Measurements from ENCODE around the gene SPACDR.

The SPACDR gene

GRCh38 chr7:100427762-100428198 lies 36.3 kb downstream of the SPACDR start:
- H3K4me3 ChIP-seq (ENCODE audit: low read depth, low read length): peak overlapping the region; percentile 80
- no peak for TF ChIP-seq CTCF (IDR thresholded peaks at IDR 0.05; ENCODE audit: insufficient read depth, low read length, missing control alignments)
- ChIA-PET POLR2A (interaction anchor here (0.7 to 2.9 kb wide), 6 partner anchors 12 to 462 kb away, joined by 3 to 19 read pairs (median 4); partner anchors contain the start of genes AGFG2 and UFSP1), CTCF (interaction anchor here (1.1 to 2.8 kb wide), 2 partner anchors 20 to 23 kb away, joined by 3 to 9 read pairs; no protein-coding TSS in a partner anchor)
- DNase-seq (ENCODE audit: low read depth, low spot score): no peak

DNA sequence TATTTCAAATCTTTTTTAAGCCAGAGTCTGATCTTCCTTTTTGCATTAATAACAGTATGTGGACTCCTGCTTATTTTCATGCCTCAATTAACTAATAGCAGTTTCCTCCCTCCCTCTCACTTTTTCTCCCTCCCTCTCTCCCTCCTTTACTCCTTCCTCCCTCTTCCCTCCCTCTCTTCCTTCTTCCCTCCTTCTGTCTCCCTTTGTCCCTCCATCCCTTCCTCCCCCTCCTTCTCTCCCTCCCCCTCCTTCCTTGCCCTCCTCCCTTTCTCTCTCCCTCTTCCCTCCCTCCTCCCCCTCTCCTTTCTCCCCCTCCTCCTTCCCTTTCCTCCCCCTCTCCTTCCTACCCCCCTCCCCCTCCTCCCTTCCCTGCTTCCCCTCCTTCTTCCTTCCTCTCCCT lies 37.5 kb downstream of the SPACDR start:
- no peak for DNase-seq (ENCODE audit: low read depth, low spot score)
- ChIA-PET POLR2A (no interaction called here), CTCF (no interaction called here)
- H3K4me3 ChIP-seq (ENCODE audit: low read depth, low read length): no peak overlapping the region
- no peak for TF ChIP-seq CTCF (IDR thresholded peaks at IDR 0.05; ENCODE audit: insufficient read depth, low read length, missing control alignments)

GRCh38 chr7:100425347-100425746 lies 38.7 kb downstream of the SPACDR start:
- no peak for TF ChIP-seq CTCF (IDR thresholded peaks at IDR 0.05; ENCODE audit: insufficient read depth, low read length, missing control alignments)
- CTCF ChIA-PET: interaction anchor here (1.8 kb wide), 1 partner anchor 18 kb away, joined by 10 read pairs; no protein-coding TSS in a partner anchor
- DNase-seq (ENCODE audit: low read depth, low spot score): no peak
- POLR2A ChIA-PET: no interaction called here
- no peak overlapping the region for H3K4me3 ChIP-seq (ENCODE audit: low read depth, low read length)

DNA sequence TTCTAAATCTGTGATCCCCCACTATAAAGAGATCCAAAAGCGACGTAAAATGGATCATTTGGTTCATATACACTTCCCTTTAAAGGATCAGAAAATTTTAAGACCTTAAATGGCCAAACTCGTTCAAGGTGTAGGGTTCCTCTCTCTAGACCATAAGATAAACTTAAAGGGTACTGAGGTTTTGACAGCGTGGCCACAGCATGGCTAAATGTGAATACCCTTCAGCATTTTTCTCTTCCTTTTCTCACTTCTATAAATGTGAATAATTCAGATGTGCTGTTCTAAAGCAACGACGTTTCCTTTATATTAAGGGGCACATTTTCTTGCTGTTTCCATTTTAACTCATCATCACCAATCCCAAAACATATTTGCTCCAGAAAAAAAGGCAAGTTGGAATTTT lies 40.7 kb downstream of the SPACDR start:
- TF ChIP-seq CTCF (IDR thresholded peaks at IDR 0.05; ENCODE audit: insufficient read depth, low read length, missing control alignments): no peak
- no peak overlapping the region for H3K4me3 ChIP-seq (ENCODE audit: low read depth, low read length)
- CTCF ChIA-PET: interaction anchor here (1.7 kb wide), 1 partner anchor 16 kb away, joined by 12 read pairs; no protein-coding TSS in a partner anchor
- DNase-seq (ENCODE audit: low read depth, low spot score): no peak
- POLR2A ChIA-PET: no interaction called here

DNA sequence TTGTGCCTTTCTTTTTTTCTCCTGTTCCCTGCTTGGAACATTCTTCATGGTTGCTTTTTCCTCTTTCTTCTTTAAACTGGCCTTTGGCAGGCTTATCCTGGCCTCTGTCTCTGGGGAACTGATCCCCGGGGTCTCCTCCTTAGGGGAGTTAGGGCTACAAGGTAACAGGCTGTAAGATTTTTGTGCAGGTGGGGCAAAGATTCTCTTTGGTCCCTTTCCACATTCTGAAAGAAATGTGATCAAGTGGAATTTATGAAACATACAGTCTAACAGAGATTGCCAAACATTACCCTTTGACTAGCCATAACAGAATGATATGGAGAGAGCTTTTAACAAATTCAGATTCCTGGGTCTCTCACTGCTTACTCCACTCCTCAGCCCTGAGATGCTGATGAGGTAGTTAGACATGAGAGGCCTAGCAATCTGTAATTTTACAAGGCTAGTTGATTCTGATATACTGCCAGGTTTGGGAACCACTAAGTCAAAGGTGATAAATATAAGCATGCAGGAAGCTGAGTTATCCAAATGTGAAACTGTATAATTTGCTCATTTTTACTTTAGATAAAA lies 44.3 kb downstream of the SPACDR start:
- ChIA-PET POLR2A (no interaction called here), CTCF (interaction anchor here (1.2 to 3.7 kb wide), 2 partner anchors 9 to 12 kb away, joined by 3 to 30 read pairs; no protein-coding TSS in a partner anchor)
- no peak for DNase-seq (ENCODE audit: low read depth, low spot score)
- TF ChIP-seq CTCF (IDR thresholded peaks at IDR 0.05; ENCODE audit: insufficient read depth, low read length, missing control alignments): no peak
- H3K4me3 ChIP-seq (ENCODE audit: low read depth, low read length): no peak overlapping the region

- DNase-seq (ENCODE audit: low read depth, low spot score): no peak
- ChIA-PET CTCF (interaction anchor here (0.6 to 3.7 kb wide), 2 partner anchors 11 to 274 kb away, joined by 3 to 30 read pairs; no protein-coding TSS in a partner anchor), POLR2A (no interaction called here)
- no peak overlapping the region for H3K4me3 ChIP-seq (ENCODE audit: low read depth, low read length)
- no peak for TF ChIP-seq CTCF (IDR thresholded peaks at IDR 0.05; ENCODE audit: insufficient read depth, low read length, missing control alignments)
Observed at GRCh38 chr7:100418930-100419659, 45.0 kb downstream of the SPACDR start.

Measured in AG04449 (cell line).